Measurements from ENCODE around the gene HID1. TPM values are rescaled to one million over a fixed set of nuclear protein-coding genes. Genes with fewer than 3 reads are reported as not detected.

Gene HID1
- total RNA-seq, 1 donor from 2014 or later, result 3.5 TPM

GRCh38 chr17:74949455-74950115 lies 23.0 kb downstream of the HID1 start:
- no peak overlapping the region for H3K27ac Mint-ChIP-seq
- H3K9me3 ChIP-seq (ENCODE audit: low read depth), result no peaks in the 10 kb centered on the region
- no peaks in the 10 kb centered on the region for H3K4me1 Mint-ChIP-seq
- no peak overlapping the region for H3K4me3 Mint-ChIP-seq
- H2AFZ ChIP-seq (replicated peaks), result no peak overlapping the region
- H3K4me2 ChIP-seq, result no peak overlapping the region
- H4K20me1 ChIP-seq (ENCODE audit: low read depth), result no peaks in the 10 kb centered on the region
- no peaks in the 10 kb centered on the region for H3K36me3 ChIP-seq
- H3K27ac ChIP-seq, result no peak overlapping the region
- TF ChIP-seq EZH2 (IDR thresholded peaks at IDR 0.05), result no peak
- TF ChIP-seq CTCF (IDR thresholded peaks at IDR 0.05), result no peak
- TF ChIP-seq EZH2phosphoT487 (IDR thresholded peaks at IDR 0.05), result no peak
- H3K4me1 ChIP-seq, result no peaks in the 10 kb centered on the region
- H3K9me3 Mint-ChIP-seq, result no peaks in the 10 kb centered on the region
- H3K27me3 ChIP-seq, result peaks cover 5% of the 10 kb centered on the region
- H3F3A ChIP-seq (ENCODE audit: low read depth), result no peaks in the 10 kb centered on the region
- no peaks in the 10 kb centered on the region for H3K79me2 ChIP-seq (ENCODE audit: low read depth)
- peaks cover 23% of the 10 kb centered on the region for H3K27me3 Mint-ChIP-seq (ENCODE audit: insufficient read depth, low read depth)
- no peak overlapping the region for H3K9ac ChIP-seq
- no peak for DNase-seq (ENCODE audit: low spot score)
- H3K4me3 ChIP-seq, result no peak overlapping the region
- no peaks in the 10 kb centered on the region for H3K36me3 Mint-ChIP-seq

GRCh38 chr17:74947041-74947754 lies 25.4 kb downstream of the HID1 start:
- Histone ChIP-seq H4K20me1 (ENCODE audit: low read depth) (no peaks in the 10 kb centered on the region), H3K9me3 (ENCODE audit: low read depth) (no peaks in the 10 kb centered on the region), H3K79me2 (ENCODE audit: low read depth) (no peaks in the 10 kb centered on the region), H3K27ac (no peak overlapping the region), H3K4me3 (no peak overlapping the region), H3K4me2 (no peak overlapping the region), H3F3A (ENCODE audit: low read depth) (no peaks in the 10 kb centered on the region), H3K36me3 (no peaks in the 10 kb centered on the region), H3K9ac (no peak overlapping the region), H2AFZ (replicated peaks) (no peak overlapping the region), H3K27me3 (peaks cover 8% of the 10 kb centered on the region), H3K4me1 (no peaks in the 10 kb centered on the region)
- Mint-ChIP-seq H3K4me1 (no peaks in the 10 kb centered on the region), H3K4me3 (no peak overlapping the region), H3K27ac (no peak overlapping the region), H3K36me3 (no peaks in the 10 kb centered on the region), H3K27me3 (ENCODE audit: insufficient read depth, low read depth) (peaks cover 32% of the 10 kb centered on the region), H3K9me3 (no peaks in the 10 kb centered on the region)
- no peak for DNase-seq (ENCODE audit: low spot score)
- TF ChIP-seq EZH2 (IDR thresholded peaks at IDR 0.05) (no peak), EZH2phosphoT487 (IDR thresholded peaks at IDR 0.05) (no peak), CTCF (IDR thresholded peaks at IDR 0.05) (no peak)

- H3K27ac Mint-ChIP-seq, result no peak overlapping the region
- Histone ChIP-seq H3K4me3 (no peak overlapping the region), H3K79me2 (ENCODE audit: low read depth) (no peaks in the 10 kb centered on the region), H3K27ac (no peak overlapping the region), H3K9ac (no peak overlapping the region), H3K36me3 (no peaks in the 10 kb centered on the region), H3K4me2 (no peak overlapping the region), H3K9me3 (ENCODE audit: low read depth) (no peaks in the 10 kb centered on the region), H3F3A (ENCODE audit: low read depth) (no peaks in the 10 kb centered on the region), H3K27me3 (peaks cover 8% of the 10 kb centered on the region), H4K20me1 (ENCODE audit: low read depth) (no peaks in the 10 kb centered on the region), H3K4me1 (no peaks in the 10 kb centered on the region), H2AFZ (replicated peaks) (no peak overlapping the region)
- H3K4me1 Mint-ChIP-seq, result no peaks in the 10 kb centered on the region
- no peaks in the 10 kb centered on the region for H3K9me3 Mint-ChIP-seq
- H3K4me3 Mint-ChIP-seq, result no peak overlapping the region
- TF ChIP-seq EZH2phosphoT487 (IDR thresholded peaks at IDR 0.05), result no peak
- no peak for TF ChIP-seq CTCF (IDR thresholded peaks at IDR 0.05)
- TF ChIP-seq EZH2 (IDR thresholded peaks at IDR 0.05), result no peak
- no peaks in the 10 kb centered on the region for H3K36me3 Mint-ChIP-seq
- DNase-seq (ENCODE audit: low spot score), result no peak
- H3K27me3 Mint-ChIP-seq (ENCODE audit: insufficient read depth, low read depth), result peaks cover 33% of the 10 kb centered on the region
These were observed 25.9 kb downstream of the HID1 start for GRCh38 chr17:74946641-74947040.
